Anterior cingulate cortex (tissue), 58 donors: Measurements from ENCODE around the gene SLC6A19.

Experiments
- DNase-seq, 58 donors: peaks; one replicate each; lab custom pipeline; 2025; lab: John Stamatoyannopoulos, UW

The SLC6A19 gene

DNA sequence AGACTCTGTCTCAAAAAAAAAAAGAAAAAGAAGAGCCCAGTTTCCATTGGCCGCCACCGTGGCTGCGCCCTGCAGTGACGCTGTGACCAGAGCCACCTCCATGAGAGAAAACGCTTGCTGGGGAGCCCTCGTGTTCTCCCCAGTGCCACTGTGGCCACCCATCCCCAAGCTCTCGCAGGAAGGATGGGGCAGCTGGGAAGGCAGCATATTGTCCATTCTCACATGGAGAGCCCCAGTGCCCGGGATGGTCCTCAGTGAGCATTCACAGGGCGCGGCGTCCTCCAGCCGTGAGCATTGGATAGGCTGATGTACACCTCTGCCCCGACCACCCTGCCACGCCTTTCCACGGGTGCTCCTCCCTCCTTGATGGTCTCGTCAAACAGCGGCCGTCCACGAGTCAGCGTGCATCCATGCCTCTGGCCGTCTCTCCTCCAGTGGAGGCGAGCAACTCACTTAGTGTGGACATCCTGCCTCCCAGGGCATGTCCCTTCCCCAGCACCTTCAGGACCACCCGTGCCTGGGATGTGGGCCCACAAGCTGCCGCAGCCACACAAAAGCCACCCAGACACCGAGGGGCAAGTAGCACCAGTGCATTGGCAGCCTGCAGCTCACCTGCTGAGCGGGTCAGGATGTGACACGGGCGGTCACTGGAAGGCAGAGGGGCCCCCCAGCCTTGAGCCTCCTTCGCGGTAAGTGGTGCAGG lies 23.4 kb upstream of the SLC6A19 start:
- DNase-seq, result no peak

GRCh38 chr5:1178529-1179382 lies 22.6 kb upstream of the SLC6A19 start:
- no peak for DNase-seq

DNA sequence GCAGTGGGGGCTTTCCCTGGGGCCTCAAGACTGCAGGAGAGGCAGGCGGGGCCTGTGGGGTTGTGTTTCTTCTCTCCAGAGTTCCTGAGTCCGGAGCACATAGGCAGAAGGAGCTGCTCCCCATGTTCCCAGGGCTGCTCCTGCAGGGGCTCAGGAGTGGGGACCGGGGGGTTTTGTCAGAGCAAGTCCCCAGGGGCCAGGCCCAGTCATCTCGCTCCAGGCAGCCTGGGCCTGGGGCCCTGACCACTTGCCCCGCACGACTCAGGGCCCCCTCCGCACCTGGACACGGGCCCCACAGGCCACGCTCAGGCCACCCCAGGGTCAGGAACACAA lies 22.0 kb upstream of the SLC6A19 start:
- DNase-seq, result no peak

DNA sequence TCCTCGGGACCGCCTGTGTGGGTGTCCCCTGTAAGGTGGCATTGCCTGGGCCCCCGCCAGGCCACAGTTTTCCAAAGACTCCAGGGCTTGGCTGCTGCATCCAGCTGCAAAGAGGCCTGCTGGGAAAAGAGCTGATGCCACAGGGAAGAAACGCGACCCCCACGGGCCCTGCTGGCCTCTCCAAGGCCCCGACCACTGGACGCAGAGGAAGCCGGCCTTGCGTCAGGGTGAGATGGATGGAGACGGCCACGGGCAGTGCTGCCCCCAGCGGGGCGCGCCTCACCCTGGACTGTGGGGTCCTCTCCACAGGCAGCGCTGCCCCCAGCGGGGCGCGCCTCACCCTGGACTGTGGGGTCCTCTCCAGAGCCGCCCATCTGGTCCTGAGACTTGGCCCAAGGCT lies 21.3 kb upstream of the SLC6A19 start:
- DNase-seq, result no peak

- no peak for DNase-seq
These were observed 20.5 kb upstream of the SLC6A19 start for GRCh38 chr5:1180841-1181271.

DNA sequence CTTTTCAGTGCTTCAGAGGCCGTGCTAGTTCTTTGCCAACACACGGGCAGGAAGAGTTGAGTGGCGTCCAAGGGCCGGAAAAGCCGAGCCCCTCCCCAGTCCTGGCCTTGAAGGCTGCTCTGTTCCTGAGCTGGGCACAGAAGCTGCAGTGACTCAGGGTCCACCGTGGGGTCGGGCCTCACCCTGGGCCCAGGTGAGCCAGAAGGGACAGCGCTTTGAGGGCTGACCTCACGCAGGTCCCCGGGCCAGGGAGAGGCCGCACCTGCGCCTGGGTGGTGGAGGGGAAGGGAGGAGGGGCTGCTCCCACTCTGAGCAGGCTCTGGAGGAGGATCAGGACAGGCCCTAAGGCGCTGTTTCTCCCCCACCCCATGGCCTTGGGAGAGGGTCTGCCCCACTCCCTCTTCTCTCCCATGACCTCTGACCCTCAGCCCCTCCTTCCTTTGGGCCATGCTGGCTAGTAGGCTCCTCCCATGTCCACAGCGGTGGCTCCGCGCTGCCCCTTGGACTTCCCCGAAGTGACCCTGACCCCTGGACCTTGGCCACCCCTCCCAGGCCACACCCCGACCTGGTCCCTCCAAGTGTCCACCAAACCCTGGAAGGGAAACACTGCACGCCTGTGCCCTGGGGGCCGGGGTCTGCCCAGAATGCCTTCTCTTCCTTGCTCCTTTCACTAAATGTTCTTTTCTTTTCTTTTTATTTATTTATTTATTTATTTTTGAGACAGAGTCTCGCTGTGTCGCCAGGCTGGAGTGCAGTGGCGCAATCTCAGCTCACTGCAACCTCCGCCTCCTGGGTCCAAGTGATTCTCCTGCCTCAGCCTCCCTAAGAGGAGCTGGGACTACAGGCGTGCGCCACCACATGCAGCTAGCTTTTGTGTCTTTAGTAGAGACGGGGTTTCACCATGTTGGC lies 19.7 kb upstream of the SLC6A19 start:
- peak in 3 of 58 donors; percentile 9 to 38 (median 9) for DNase-seq

DNA sequence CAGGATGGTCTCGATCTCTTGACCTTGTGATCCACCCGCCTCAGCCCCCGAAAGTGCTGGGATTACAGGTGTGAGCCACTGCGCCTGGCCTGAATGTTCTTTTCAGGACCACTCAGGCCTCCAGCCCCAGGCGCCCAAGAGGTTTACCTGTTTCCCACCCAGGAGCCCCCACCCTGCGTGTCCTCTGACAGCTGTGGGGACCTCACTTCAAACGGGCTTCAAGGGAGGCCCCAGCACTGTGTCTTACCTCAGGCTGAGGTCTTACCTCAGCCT lies 19.1 kb upstream of the SLC6A19 start:
- DNase-seq, result no peak

- DNase-seq, result peak in 47 of 58 donors; percentile 18 to 90 (median 65)
These were observed 18.6 kb upstream of the SLC6A19 start for GRCh38 chr5:1182633-1183423.

DNA sequence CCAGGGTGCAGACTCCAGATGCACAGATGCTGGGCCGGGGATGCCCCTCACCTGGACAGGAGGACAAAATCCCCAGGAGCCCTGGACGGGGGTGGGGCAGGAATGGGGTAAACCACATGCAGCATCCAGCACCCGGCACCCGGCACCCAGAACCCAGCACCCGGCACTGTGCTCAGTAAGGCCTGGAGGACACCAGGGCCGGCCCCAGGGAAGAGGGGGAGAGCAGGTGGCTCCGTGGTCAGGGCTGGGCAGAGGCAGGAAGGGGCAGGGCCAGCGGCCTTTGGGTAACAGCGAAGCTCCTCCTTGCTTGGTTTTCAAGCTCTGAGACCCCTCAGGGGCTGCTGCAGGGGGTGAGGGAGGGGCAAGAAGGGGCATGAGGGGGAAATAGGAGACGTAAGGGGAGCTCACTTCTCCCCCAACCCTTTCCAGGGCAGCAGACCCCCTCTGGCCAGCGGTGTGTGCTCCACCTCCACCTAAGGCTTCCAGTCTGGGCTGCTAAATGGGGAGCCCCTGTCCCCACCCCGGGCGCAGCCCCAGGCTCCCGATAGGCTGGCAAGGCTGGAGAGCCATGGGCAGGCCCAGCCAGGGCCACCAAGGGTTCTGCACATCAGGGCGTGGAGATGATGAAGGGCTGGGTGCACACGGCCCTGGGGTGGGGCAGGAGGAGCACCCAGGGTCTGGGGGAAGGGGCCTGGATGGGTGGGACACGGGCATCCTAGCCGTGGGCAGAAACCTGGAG lies 17.8 kb upstream of the SLC6A19 start:
- DNase-seq, result peak in 3 of 58 donors; percentile 25 to 75 (median 62)

- DNase-seq, result no peak
These were observed 17.3 kb upstream of the SLC6A19 start for GRCh38 chr5:1184163-1184470.

DNA sequence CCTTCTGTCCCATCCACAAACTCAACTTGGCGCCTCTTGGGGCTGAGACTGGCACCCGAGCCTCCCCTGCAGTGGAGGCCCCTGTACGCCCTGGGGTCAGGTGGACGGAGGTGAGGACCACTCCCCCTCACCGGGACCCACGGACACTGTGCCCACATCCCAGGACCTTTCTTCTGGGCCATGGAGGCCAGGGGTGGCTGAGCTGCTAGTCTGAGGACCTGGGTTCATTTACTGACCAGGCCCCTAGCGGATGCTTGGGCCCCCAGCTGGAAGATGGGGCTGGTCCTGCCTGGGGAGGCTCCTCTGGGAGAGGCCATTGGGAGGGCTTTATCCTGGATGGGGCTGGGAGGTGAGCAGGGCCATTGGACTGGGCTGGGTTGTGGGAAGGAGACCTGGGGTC lies 16.9 kb upstream of the SLC6A19 start:
- DNase-seq, result no peak

- no peak for DNase-seq
These were observed 16.3 kb upstream of the SLC6A19 start for GRCh38 chr5:1185038-1185627.

DNA sequence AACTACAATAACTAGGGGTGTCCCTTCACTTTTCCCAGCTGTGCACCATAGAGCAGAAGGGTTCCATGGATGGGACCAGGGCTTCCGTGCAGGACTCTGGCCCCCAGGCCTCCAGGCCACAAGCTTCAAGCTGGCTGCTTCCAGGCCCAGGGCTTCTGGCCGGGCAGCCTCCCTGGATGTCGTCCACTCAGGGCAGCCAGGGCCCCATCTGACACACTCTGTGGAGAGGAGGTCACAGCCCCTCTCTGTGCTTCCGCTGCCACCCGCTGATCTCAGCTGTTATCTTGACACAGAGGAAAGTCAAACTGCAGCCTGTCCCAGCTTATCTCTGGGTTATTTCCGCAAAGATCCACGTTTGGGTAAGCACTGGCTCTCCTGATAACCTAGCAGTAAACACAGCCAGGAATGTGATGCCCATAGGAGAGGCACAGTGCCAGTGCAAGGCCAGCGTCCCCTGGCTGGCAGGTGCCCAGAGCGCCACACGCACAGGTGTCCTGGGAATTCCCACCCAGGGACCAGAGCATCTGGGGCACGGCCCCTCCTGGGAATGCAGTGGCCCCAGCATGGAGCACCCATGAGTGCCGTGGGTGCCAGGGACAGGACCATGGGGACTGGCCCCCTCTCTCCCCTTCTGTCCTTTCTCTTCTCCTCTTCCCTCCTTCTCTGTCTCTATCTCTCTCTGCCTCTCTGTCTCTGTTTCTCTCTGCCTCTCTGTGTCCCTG lies 15.6 kb upstream of the SLC6A19 start:
- DNase-seq, result no peak

DNA sequence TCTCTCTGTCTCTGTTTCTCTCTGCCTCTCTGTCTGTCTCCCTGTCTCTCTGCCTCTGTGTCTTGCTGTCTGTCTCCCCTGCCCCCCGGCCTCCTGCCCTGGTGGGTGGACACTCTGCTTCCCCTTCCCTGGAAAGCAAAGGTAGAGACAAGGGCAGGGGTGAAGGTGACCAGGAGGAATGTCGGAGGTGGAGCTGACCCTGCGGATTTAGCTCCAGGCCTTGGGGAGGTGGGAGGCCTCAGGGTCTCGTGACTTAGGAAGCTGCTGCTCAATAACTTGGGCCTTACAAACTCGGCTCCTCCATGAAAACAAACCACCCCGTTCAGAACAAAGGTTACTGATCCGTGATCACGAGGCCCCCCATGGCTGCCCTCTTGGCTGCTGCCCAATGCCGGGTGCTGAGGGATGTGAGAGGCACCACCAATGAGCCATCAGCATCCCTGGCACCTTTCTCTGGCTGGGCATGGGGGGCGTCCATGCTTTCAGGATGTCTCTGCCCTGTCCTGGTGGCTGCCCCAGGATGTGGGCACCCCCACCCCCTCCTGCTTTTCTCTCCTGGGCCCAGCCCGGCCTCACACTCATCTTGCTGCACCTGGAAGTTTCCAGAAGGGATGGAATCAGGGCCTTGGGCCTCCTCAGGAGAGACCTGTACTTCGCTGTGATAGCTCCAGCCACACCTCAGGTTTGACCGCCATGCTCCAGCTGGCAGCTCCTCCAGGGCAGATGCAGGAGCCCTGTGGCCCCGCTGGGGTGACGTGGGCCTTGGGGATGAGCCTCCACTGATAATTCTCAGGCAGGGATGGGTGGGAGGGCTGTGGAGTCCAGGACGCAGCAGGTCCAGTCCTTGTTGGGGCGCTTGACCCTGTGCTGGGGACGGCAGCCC lies 14.8 kb upstream of the SLC6A19 start:
- no peak for DNase-seq

GRCh38 chr5:1187234-1187949 lies 14.0 kb upstream of the SLC6A19 start:
- no peak for DNase-seq

GRCh38 chr5:1187950-1188334 lies 13.5 kb upstream of the SLC6A19 start:
- no peak for DNase-seq

GRCh38 chr5:1188464-1188863 lies 12.9 kb upstream of the SLC6A19 start:
- DNase-seq, result no peak
